OCI-LY7 (cell line): ENCODE data around the gene THOC1. TPM values are rescaled to one million over a fixed set of nuclear protein-coding genes. Genes with fewer than 3 reads are reported as not detected.

Experiments used
- BruUV-seq: library from RNA; stranded (reverse); fragments of 400-500 nt; replicated peaks from 2 replicates; lab custom pipeline; 2021; lab: Mats Ljungman, UMichigan
- CTCF ChIA-PET: fragments of 300-600 bp; sonication (Branson Sonifier 250); formaldehyde crosslinking; loops from one replicate; lab custom pipeline; 2022; ENCODE audit warnings: antibody characterized with exemption; ENCODE audit not compliant: unreplicated experiment; lab: Charles Lee
- POLR2A ChIA-PET: fragments of 300-600 bp; sonication (Branson Sonifier 250); formaldehyde crosslinking; loops from one replicate; lab custom pipeline; 2022; ENCODE audit warnings: antibody characterized with exemption; lab: Charles Lee
- DNase-seq: peaks from one replicate; pipeline ENCODE4 v3.0.0-alpha.2; 2015; ENCODE audit warnings: low spot score
- H2AFZ ChIP-seq: fragments of 200-600 bp; sonication (generic), shearing (Covaris generic); 2 replicates; pipeline ENCODE4 v1.6.1; 2014; ENCODE audit warnings: mild to moderate bottlenecking, antibody characterized with exemption, low read length, moderate library complexity
- H3K27ac ChIP-seq: fragments of 200-600 bp; sonication (generic); 2 replicates; pipeline ENCODE4 v1.5.1; 2014; ENCODE audit warnings: mixed run types, low read depth, mild to moderate bottlenecking, moderate library complexity, low read length, inconsistent platforms; ENCODE audit not compliant: poor library complexity, severe bottlenecking
- H3K36me3 ChIP-seq: fragments of 200-600 bp; sonication (generic); 2 replicates; pipeline ENCODE4 v1.6.1; 2014; ENCODE audit warnings: mild to moderate bottlenecking, antibody characterized with exemption, low read length, moderate library complexity, mixed read lengths; ENCODE audit not compliant: insufficient read depth
- H3K4me1 ChIP-seq: fragments of 200-600 bp; sonication (generic); 2 replicates; pipeline ENCODE4 v1.5.1; 2014; ENCODE audit warnings: mild to moderate bottlenecking, low read length; ENCODE audit not compliant: insufficient read depth, poor library complexity, severe bottlenecking
- H3K4me2 ChIP-seq: fragments of 200-600 bp; sonication (generic); 2 replicates; pipeline ENCODE4 v1.6.1; 2014; ENCODE audit warnings: mild to moderate bottlenecking, low read length
- H3K4me3 ChIP-seq: fragments of 200-600 bp; sonication (generic); 2 replicates; pipeline ENCODE4 v1.5.1; 2014; ENCODE audit warnings: mild to moderate bottlenecking, low read depth, low read length; ENCODE audit not compliant: poor library complexity, severe bottlenecking
- H3K79me2 ChIP-seq: fragments of 200-600 bp; sonication (generic); 2 replicates; pipeline ENCODE4 v1.6.1; 2016; ENCODE audit warnings: low read depth, mild to moderate bottlenecking, low read length, moderate library complexity, mixed read lengths; ENCODE audit not compliant: insufficient read depth
- H3K9me2 ChIP-seq: fragments of 200-600 bp; sonication (generic); 2 replicates; pipeline ENCODE4 v1.6.1; 2016; ENCODE audit warnings: mild to moderate bottlenecking, low read length, mixed read lengths; ENCODE audit not compliant: insufficient read depth
- H3K9me3 ChIP-seq: fragments of 200-600 bp; sonication (generic); 2 replicates; pipeline ENCODE4 v1.6.1; 2014; ENCODE audit warnings: mild to moderate bottlenecking, mixed run types, low read length, mixed read lengths
- H4K20me1 ChIP-seq: fragments of 200-600 bp; sonication (generic); 2 replicates; pipeline ENCODE4 v1.6.1; 2014; ENCODE audit warnings: mild to moderate bottlenecking, antibody characterized with exemption, low read length, moderate library complexity, mixed read lengths; ENCODE audit not compliant: insufficient read depth
- EZH2phosphoT487 ChIP-seq: fragments of 200-600 bp; sonication (generic); IDR thresholded peaks from 2 replicates; pipeline ENCODE4 v1.6.1; 2018; ENCODE audit warnings: low read depth, borderline replicate concordance, mild to moderate bottlenecking, mixed run types, antibody characterized with exemption, low read length, moderate library complexity, mixed read lengths
- intact Hi-C: fragments of 100-400 bp; cut with micrococcal nuclease; formaldehyde crosslinking; loops from one replicate; pipeline ENCODE4 v1.10.0; 2022; ENCODE audit not compliant: unreplicated experiment
- total RNA-seq, 2 experiments: library from RNA; depleted of rRNA in 1 of 2; stranded (reverse); fragments of >200 nt in 1 of 2; shearing (Covaris generic) in 1 of 2; gene quantifications; 2 replicates each; pipeline ENCODE4 v1.2.3, GENCODE V29; 2014 to 2022
- TF ChIP-seq, protein P1 (sequence below): fragments of 200-600 bp; sonication (generic); conservative IDR thresholded peaks from 2 replicates; pipeline ENCODE4 v1.5.1; 2014; ENCODE audit warnings: mild to moderate bottlenecking, antibody characterized with exemption, low read length, moderate library complexity, mixed read lengths

Gene THOC1
- total RNA-seq, 2 experiments from 2014 or later: 70.4 to 74.6 TPM

GRCh38 chr18:289026-289425 is 21.2 kb upstream of the THOC1 start:
- H2AFZ ChIP-seq: no peak overlapping the region
- H3K4me3 ChIP-seq: no peak overlapping the region
- H3K79me2 ChIP-seq: no peaks in the 10 kb centered on the region
- H3K9me2 ChIP-seq: no peaks in the 10 kb centered on the region
- POLR2A ChIA-PET: no interaction called here
- H3K9me3 ChIP-seq: no peaks in the 10 kb centered on the region
- no peaks in the 10 kb centered on the region for H3K4me1 ChIP-seq
- no peak overlapping the region for H3K4me2 ChIP-seq
- CTCF ChIA-PET: no interaction called here
- no peak overlapping the region for H3K27ac ChIP-seq
- TF ChIP-seq, protein P1, sequence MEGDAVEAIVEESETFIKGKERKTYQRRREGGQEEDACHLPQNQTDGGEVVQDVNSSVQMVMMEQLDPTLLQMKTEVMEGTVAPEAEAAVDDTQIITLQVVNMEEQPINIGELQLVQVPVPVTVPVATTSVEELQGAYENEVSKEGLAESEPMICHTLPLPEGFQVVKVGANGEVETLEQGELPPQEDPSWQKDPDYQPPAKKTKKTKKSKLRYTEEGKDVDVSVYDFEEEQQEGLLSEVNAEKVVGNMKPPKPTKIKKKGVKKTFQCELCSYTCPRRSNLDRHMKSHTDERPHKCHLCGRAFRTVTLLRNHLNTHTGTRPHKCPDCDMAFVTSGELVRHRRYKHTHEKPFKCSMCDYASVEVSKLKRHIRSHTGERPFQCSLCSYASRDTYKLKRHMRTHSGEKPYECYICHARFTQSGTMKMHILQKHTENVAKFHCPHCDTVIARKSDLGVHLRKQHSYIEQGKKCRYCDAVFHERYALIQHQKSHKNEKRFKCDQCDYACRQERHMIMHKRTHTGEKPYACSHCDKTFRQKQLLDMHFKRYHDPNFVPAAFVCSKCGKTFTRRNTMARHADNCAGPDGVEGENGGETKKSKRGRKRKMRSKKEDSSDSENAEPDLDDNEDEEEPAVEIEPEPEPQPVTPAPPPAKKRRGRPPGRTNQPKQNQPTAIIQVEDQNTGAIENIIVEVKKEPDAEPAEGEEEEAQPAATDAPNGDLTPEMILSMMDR: no peak
- TF ChIP-seq EZH2phosphoT487: no peak
- BruUV-seq: no TSS peak
- no peaks in the 10 kb centered on the region for H3K36me3 ChIP-seq
- DNase-seq: no peak
- intact Hi-C loops: no loop called here
- no peaks in the 10 kb centered on the region for H4K20me1 ChIP-seq

- Histone ChIP-seq H2AFZ (no peak overlapping the region), H3K79me2 (no peaks in the 10 kb centered on the region), H4K20me1 (no peaks in the 10 kb centered on the region), H3K4me3 (no peak overlapping the region), H3K4me2 (no peak overlapping the region), H3K4me1 (no peaks in the 10 kb centered on the region), H3K36me3 (no peaks in the 10 kb centered on the region), H3K9me2 (no peaks in the 10 kb centered on the region), H3K27ac (no peak overlapping the region), H3K9me3 (no peaks in the 10 kb centered on the region)
- no peak for DNase-seq
- intact Hi-C loops: no loop called here
- CTCF ChIA-PET: no interaction called here
- POLR2A ChIA-PET: interaction anchor here (0.6 kb wide), 1 partner anchor 405 kb away, joined by 3 read pairs; no protein-coding TSS in a partner anchor
- TF ChIP-seq, protein P1: peak; percentile 53
- TF ChIP-seq EZH2phosphoT487: no peak
- BruUV-seq: no TSS peak
Measured at GRCh38 chr18:286515-287310, 18.9 kb upstream of the THOC1 start.

DNA sequence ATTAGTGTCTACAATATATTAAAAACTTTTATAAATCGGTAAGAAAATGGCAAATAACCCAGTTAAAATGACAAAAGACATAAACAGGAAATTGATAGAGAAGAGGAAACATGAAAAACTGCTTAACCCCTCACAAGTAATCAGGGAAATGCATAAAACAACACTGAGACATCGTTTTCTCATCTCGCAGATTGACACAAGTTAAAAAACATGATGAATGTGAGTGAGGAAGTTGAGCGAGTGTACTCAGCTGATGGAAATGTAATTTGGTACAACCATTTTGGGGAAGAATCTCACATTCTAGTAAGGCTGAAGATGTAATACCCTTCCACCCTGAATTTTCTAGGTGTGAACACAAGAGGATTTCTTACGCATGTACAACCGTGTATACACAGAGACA is 18.0 kb upstream of the THOC1 start:
- DNase-seq: no peak
- Histone ChIP-seq H4K20me1 (no peaks in the 10 kb centered on the region), H3K4me2 (no peak overlapping the region), H3K9me2 (no peaks in the 10 kb centered on the region), H3K4me3 (no peak overlapping the region), H3K36me3 (no peaks in the 10 kb centered on the region), H3K79me2 (no peaks in the 10 kb centered on the region), H3K9me3 (no peaks in the 10 kb centered on the region), H3K27ac (no peak overlapping the region), H2AFZ (no peak overlapping the region), H3K4me1 (no peaks in the 10 kb centered on the region)
- BruUV-seq: no TSS peak
- ChIA-PET CTCF (no interaction called here), POLR2A (no interaction called here)
- TF ChIP-seq EZH2phosphoT487: no peak
- TF ChIP-seq, protein P1: no peak
- intact Hi-C loops: no loop called here
